HG03469 (cell line): ENCODE data around the gene AIP.
"Not testable (repeated sequence)": the region's sequence is repeated elsewhere in the genome, so short reads cannot be mapped to it uniquely, and the experiment has no call there.

ENCODE experiments used
- ATAC-seq: cut with Tn5 transposase; IDR thresholded peaks from one replicate; pipeline ENCODE4 v1.9.1; 2021; ENCODE audit warnings: mild to moderate bottlenecking, moderate library complexity, moderate number of reproducible peaks; ENCODE audit not compliant: unreplicated experiment

Gene AIP

DNA sequence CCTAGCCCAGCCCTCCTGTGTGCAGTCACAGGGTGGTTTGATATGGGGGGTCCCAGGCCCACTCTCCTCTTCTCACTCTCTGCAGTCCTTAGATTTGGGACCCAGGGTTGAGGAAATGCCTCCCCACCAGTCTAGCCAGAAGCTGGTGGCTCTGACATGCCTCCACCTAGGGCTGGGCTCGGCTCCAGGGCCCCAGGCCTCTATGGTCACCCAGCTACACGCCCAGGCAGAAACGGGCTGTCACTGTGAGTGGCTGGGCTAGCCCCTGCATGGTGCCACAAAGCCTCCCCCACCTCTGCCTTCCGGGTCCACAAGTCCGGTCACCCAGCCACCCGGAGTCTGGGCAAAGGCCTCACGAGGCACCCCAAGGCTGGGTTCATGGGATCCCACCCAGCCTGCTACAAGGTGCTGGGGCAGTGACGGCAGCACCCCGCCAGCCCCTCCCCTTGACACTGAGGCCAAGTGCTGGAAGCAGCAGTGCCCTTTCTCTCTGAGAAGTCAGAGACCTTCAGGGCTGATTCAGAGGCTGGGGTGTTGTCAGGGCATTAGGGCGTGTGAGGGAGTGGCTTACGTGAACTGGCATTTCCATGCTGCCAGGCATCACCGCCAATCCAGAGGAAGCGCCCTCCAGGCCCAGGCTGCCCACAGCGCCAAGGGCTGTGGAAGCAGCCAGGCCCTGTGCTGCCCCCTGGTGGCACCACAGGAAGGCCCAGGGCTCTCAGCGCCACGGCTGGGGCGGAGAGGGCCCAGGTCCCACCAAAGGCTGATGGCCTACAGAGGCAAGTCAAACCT, 23.0 kb downstream of the AIP start:
- ATAC-seq, result no peak

DNA sequence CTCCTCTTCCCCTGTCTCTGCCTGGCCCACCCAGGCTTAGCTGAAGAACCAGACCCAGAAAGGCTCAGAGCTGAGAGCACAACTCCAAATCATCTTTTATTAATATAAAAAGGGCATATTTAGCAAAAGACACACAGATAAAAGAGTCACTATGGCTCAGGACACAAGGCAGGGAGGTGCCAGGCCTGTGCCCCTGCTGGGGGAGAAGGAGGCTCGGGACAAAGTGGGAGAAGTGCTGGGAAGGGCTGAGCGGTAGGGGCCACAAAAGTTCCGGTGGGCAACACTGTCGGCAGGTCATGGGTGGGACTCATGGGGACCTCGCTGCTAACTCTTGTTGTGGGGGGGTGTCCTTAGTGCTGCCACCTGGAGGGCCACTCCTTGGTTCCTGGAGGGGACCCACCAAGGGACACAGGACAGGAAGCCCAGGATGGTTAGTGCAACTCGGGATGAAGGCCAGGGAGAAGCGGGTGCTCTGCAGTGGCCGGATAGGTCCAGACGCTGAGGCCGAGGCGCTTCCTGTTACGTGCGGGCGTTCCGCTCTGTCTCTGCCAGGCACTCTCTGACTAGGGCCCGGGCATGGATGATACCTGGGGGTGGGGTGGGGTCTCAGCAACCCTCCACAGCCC, 23.7 kb downstream of the AIP start:
- ATAC-seq, result no peak

DNA sequence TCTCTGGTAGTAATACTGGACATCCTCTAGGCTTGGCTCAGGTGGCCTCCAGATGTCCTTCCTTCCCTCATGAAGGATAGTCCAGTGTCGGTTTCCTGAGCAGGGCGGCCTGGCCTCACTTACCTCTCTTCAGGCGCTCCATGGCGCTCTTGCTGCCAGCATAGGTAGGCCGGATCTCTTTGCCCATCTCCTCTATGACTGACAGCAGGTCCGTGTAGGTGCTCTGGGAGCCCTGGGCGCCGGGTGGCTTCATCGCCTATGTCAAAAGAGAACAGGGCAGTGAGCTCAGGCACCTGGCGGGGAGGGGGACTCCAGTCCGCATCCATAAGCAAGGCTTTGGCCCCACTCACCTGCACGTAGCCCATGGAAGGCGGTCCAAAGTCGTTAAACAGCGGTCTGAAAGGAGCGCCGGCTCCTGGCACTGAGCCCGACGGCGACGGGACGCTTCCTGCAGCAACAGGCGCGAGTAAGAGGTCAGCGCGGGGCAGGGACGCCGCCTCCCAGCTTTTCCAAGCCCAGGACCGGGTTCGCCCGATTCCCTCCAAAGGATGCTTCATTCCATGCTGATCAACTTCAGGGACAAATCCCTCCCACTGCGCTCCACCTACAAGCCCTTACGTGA, 24.5 kb downstream of the AIP start:
- no peak for ATAC-seq

DNA sequence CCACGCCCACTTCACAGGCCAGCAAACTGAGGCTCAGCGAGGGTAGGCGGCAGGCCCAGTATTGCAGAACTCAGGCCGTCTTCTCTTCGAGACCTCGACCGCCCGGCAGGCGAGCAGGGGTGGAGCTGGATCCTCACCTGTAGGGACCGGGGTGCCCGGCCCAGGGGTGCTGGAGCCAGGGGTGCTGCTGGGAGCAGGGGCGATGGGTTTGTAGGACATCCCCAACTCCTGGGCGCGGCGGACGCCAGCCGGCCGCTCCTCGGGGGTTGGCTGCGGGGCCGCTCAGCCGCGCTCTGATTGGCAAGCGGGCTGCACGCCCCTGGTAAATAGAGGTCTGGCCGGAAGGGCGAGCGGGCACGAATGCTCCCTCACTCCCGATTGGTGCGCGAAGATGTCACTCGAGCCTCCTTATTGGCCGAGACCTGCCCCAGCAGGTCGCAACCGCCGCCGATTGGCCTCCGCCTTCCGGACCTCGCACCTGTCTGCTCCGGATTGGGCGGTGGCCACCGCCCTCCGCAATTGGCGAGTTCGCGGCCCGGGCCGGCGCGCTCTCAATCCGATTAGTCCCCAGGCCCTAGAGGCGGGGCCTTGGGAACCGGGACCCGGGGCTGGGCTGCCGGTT, 25.1 kb downstream of the AIP start, which contains the start of gene CDK2AP2:
Gene CDK2AP2 (minus strand): TSS at position 299 of the 622 bp plus-strand sequence. CDS start 80 bp downstream, at position 219.
- peak; percentile 47 for ATAC-seq

DNA sequence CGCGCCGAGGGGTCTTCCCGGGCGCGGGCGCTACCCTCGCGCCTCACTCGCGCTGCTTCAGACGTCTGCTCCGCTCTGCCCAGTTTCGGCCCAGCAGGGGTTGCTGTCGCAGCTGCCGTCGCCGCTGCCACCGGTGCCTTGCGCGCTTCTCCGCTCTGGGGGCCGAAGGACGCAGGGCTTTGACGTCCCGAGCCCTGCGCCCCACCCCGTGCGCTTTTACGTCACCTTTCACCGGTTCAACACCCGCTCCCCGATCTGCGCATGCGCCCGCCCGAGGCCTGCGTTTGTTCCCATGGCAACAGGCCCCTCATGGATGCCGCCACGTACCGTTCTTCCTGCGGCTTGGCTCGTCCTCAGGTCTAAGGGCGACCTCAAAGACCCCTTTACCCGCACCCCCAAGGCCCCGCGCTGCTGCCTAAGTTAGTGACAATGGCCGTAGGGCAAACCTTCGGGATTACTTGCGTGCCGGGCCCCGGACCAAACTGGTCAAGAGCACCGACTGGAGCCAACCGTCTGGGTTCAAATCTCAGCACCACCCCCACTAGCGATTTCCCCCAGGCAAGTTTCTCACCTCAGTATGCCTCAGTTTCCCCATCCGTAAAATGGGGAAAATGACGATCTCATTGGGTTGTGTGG, 25.8 kb downstream of the AIP start:
- peak; percentile 19 for ATAC-seq

DNA sequence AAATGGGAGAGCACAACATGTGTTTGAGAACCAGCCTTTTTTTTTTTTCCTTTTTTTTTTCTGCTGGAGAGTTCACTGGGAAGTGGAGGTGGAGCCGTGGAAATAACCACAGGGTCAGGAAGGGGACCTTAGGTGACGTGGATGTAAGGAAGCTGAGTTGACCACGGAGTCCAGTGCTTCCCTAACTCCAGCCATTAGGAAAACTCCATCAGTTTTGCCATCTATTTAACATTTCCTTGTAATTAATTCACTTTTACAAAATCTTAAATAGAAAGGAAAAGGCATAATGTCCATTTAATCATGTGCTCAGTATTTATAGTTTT, 27.2 kb downstream of the AIP start:
- no peak for ATAC-seq

DNA sequence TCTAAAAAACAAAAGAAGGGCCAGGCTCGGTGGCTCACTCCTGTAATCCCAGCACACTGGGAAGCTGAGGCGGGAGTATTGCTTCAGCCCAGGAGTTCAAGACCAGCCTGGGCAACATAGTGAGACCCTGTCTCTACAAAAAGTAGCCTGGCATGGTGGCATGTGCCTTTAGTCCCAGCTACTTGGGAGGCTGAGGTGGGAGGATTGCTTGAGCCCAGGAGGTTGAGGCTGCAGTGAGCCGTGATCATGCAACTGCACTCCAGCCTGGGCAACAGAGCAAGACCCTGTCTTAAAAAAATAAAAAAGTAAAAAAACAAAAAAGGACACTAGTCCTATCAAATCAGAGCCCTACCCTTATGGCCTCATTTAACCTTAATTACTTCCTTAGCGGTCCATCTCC, 28.7 kb downstream of the AIP start:
- not testable (repeated sequence) for ATAC-seq

DNA sequence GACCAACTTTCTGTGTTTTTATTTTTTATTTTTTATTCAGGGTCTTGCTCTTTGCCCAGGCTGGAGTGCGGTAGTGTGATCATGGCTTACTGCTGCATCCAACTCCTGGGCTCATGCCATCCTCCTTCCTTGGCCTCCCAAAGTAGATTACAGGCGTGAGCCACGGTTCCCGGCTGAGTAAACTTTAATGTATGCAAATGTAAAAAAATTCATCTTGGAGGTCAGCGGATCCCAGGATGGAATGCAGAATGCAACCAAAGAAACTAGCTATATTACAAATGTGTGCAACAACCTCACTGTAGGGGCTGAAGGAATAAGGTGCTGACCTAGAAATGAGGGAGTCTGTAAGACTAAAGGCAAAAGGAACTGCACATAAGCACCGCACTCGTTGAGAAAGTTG, 31.3 kb downstream of the AIP start:
- ATAC-seq, result no peak

DNA sequence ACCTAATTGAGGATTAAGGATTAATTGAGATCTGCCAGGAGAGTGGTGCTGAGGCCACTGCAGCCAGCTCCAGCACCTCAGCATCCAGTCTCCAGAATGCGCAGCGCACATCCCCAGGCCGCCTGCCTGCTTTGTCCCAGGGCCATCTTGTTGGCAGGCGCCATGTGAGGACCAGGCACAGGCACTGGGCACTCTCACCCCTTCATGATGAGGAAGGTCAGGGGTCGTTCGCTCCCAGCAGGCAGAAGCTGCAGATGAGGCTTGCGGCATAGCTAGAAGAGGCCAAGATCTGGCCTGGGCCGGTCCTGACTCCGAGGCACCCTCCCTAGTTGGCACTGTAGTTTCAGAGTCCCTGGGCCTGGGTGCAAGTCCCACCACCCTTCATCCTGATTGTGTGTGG, 34.0 kb downstream of the AIP start:
- ATAC-seq, result no peak

DNA sequence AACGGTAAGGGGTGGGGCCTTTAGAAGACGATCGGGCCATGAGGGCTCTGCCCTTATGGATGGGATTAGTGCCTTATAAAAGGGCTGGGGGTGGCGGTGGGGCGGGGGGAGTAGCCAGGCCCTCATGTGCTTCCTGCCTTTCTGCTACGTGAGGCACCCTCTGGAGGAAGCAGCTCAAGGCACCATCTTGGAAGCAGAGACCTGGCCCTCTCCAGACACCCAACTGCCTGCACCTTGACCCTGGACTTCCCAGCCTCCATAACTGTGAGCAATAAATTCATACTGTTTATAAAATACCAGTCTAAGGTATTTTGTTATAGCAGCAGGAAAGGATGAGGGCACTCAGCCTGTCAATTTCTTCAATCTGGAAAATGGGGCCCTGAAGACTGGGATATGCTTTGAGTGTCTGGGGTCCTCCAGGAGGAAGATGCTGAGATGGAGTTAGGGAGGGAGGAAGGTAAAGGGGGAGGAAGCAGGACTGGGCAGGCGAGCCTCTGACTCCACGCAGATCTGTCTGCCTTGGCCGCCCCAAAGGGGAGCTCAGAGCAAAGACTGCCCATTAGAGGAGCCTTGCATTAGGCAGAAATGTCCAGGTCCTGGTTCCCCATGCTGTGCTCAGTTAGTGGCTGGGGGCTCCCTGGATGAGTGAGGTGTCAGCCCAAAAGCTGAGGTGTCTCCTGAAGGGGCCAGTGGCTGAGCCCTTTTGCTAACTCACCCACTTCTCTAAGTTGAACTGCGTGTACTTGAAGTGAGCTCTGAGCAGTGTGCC, 35.1 kb downstream of the AIP start:
- no peak for ATAC-seq

DNA sequence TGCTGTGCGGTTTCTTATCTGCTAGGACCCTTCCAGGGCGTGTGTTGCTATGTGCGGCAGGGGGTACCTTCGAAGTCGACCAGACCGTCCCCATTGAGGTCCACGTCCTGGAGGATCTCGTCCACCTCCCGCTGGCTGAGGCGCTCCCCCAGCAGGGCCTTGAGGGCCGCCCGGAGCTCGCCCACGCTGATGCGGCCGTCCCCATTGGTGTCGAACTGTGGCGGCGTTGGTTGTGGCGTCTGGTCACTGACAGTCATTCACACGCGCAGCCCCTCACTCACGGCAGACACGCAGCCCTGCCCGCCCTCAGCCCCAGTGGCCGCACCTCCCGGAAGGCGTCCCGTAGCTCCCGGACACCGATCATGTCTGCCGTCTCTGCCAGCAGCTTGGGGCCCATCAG, 36.9 kb downstream of the AIP start:
- no peak for ATAC-seq

DNA sequence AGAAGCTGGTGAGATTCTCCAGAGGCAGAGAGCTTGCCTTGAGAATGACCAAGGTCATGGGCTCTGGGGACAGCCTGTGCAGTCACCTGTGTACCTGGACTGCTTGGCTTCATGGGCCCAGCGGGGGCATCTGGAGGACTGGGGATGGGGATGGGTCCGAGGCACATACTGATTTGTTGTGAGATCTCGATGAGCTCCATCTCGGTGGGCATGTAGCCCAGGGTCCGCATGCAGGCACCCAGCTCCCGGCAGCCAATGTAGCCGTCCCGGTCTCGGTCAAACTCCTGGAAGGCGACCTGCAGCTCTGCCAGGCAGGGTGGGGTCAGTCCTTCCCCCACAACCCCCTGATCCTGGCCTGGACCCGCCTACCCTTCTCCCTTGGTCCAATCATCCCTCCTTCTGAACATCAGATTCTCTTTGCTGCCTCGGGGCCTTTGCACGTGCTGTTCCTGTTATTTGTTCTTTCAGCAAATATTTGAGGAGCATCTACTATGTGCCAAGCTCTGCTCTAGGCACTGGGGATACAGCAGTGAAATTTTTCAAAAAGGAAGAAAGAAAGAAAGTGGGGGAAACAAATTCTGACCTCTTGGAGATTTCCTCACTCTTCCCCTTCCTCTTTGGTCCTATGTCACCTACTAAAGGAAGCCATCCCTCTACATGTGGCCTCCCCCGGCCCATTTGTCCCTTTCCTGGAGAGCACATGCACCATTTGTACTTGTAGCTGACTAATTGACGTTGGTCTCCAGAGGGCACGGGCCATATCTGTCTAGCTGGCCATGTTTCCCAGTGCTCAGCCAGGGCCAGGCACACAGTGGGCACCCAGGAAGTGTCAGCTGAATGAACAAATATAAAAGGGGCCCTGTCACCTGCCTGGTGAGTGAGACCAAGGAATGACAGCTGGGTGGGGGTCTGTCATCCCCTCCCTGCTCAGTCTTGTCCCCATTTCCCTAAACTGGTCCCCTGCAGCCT, 38.3 kb downstream of the AIP start:
- ATAC-seq, result no peak

DNA sequence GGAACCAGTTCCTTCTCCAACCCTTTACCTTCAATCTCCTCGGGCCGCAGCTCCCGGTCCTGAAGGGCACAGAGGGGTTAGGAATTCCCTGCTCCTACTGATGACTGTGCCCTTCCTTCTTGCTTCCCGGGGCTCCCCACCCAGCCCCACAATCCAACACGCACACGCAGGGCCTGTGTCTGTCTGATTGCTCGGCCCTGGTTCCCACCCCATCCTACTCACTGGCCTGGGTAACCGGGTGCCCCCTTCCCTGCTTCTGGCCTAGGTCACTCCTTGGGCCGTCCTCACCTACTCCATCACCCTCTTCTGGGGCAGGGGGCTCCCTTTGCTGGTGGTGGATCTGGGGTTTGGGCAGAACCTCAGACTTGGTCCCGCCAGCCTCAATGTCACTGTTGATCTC, 39.1 kb downstream of the AIP start:
- no peak for ATAC-seq

DNA sequence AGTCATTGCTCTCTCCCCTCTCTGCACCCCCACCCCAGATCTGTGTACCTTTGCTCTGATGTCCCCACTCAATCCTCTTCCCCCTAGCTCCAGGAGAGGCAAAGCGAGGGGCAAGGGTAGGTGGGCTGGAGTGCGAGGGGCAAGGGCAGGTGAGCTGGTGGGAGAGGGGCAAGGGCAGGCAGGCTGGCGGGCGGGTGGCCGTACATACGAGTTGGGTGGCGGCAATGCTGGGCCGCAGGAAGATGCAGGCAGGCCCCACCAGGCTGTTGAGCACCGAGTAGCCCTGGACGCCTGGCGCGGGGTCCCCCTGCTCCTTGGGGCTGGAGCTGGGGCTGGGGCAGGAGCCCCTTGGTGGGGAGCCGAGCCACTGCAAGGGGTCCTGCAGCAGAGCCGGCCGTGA, 39.5 kb downstream of the AIP start:
- ATAC-seq, result no peak

DNA sequence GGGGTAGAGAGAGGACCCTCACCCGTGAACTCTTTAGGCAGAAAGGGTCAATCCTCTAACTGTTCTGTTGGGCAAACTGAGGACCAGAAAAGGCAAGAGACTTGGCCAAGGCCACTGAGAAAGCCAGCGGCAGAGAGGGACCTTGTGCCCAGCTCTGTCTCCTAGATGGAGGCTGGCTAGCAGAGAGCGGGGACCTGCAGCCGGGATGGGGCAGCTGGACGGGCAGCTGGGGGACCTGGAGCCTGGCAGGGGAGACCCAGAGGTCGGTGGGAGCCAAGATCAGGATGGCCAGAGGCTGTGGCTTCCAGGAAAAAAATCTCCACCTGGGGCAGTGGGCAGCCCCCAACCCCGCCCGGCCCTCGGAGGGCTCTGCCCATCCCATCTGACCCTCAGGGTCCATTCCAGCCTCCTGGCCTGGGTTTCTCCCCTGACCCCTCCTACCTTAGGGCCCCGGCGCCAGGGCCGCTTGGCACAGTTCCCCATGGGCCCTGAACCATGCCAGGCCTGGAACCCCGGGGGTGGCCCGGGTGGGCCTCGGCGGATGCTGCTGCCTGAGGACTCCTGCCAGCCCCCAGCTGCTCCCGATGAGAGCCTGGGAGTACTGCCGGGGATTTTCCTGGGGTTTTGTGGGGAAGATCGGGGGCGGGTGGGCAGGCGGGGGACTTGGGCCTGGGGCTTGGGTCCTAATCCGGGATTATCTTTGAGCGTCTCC, 40.2 kb downstream of the AIP start, which contains the start of gene CABP2:
Gene CABP2 (minus strand): TSS at position 603 of the 712 bp plus-strand sequence. CDS start 120 bp downstream, at position 483.
- ATAC-seq, result no peak

DNA sequence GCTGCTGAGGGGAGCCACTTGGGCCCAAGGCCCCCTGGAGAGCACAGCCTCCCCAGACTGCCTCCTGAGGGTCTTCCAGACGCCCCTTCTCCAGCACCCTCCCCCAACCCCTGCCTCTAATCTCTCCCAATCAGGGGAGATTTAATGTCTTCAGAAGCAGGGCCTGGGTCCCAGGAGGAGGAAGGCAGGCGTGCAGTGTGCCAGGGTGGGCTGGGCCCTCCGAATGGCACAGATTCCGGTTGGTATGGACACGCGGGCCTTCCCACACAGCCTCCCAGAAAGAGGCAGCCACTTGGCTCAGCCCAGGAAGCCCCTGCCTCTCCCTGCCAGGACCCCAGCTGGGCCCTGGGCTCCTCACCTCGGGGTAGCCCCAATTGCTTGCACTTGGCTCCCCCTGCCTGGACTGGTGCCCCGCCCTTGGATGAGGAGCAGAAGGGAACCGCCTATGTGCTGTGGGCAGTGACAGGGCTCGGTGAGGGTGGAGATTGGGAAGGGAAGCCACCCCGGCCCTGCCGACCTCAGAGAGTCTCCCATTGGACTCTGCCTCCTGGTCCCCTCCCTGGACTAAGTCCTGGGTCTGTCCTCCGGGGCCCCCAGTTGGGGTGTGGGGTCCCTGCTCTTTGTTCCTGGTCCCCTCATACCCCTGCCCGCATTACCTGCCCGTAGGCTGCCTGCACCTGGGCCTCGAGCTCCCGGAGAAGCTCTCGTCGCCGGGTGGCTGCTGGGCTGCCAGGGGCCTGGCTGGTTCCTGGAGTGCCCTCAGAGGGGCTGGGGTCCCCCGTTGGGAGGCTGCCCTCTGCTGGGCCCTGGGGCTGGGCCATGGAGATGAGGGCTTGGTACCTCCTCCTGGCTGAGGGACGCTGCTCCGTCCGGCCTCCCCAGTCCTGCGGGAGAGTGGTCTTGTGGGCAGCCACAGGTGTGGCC, 41.0 kb downstream of the AIP start:
- ATAC-seq, result no peak

DNA sequence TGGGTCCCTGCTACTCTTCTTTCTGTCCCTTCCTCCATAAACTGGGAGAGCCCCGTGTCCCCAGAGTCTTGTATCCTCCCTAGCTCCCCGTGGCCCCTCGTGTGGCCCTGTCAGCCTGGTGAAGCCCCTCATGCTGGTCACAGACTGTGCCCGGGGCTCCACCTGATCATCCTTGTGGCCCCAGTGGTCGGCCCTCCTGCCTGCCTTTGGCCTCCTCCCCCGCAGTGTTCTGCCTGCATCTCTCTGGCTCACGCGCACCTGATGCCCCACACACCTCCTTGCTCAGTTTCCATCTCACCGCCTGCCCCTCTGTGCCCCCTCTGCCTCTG, 41.6 kb downstream of the AIP start:
- ATAC-seq, result no peak
